HFFc6 (cell line): Measurements from ENCODE around the gene EML3. TPM values are rescaled to one million over a fixed set of nuclear protein-coding genes. Genes with fewer than 3 reads are reported as not detected.
A peak's percentile ranks its signal among the peaks of the same experiment; 100 is the strongest.
"Not testable (repeated sequence)": the region's sequence is repeated elsewhere in the genome, so short reads cannot be mapped to it uniquely, and the experiment has no call there.

ENCODE experiments used
- DNase-seq: peaks from one replicate; pipeline ENCODE4 v3.0.0-alpha.2; 2018
- H3K27ac Mint-ChIP-seq: 2 replicates; pipeline ENCODE4 v1.8.0; 2020; ENCODE audit warnings: mild to moderate bottlenecking, mixed read lengths
- H3K27me3 Mint-ChIP-seq: 2 replicates; pipeline ENCODE4 v1.8.0; 2021; ENCODE audit warnings: mild to moderate bottlenecking, moderate library complexity, mixed read lengths; ENCODE audit not compliant: insufficient read depth
- H3K36me3 Mint-ChIP-seq: 2 replicates; pipeline ENCODE4 v1.8.0; 2021; ENCODE audit warnings: low read depth, mixed read lengths
- H3K4me1 Mint-ChIP-seq: 2 replicates; pipeline ENCODE4 v1.8.0; 2020; ENCODE audit warnings: low read depth, mixed read lengths
- H3K4me3 Mint-ChIP-seq: 2 replicates; pipeline ENCODE4 v1.8.0; 2020; ENCODE audit warnings: mild to moderate bottlenecking, moderate library complexity, mixed read lengths
- H3K9me3 Mint-ChIP-seq: 2 replicates; pipeline ENCODE4 v1.8.0; 2020; ENCODE audit warnings: mild to moderate bottlenecking, mixed read lengths
- CTCF ChIP-seq: fragments of 200-600 bp; sonication (generic); IDR thresholded peaks from 2 replicates; pipeline ENCODE4 v1.5.0; 2021; ENCODE audit warnings: antibody characterized with exemption, mild to moderate bottlenecking
- total RNA-seq, 6 experiments: library from RNA; stranded (reverse); fragmentation: NEBNext Ultra II Directional; extraction: Animal tissue kit (Norgen Biotek cat#: 25700); gene quantifications; 2 replicates in 1 of 6; 3 replicates in 5 of 6; pipeline ENCODE4 v1.2.3, GENCODE V29; 2021

Gene EML3
- total RNA-seq, 6 experiments from 2014 or later, result 32.5 to 39.6 (median 36.4) TPM

- Mint-ChIP-seq H3K27me3 (peaks cover 13% of the 10 kb centered on the region), H3K4me3 (peak overlapping the region; percentile 98; the same call in 1 of the 2 replicates), H3K27ac (0 out of 2 replicates have a peak overlapping the region, but pooled peaks have one; percentile 18), H3K9me3 (no peaks in the 10 kb centered on the region), H3K36me3 (peaks cover 37% of the 10 kb centered on the region), H3K4me1 (peaks cover 42% of the 10 kb centered on the region)
- no peak for DNase-seq
- no peak for TF ChIP-seq CTCF
These were observed 19.6 kb downstream of the EML3 start for GRCh38 chr11:62592989-62593421.

- peak overlapping the region; percentile 94 for H3K27ac Mint-ChIP-seq
- H3K36me3 Mint-ChIP-seq, result peaks cover 32% of the 10 kb centered on the region
- H3K4me3 Mint-ChIP-seq, result peak overlapping the region; percentile 98
- peaks cover 42% of the 10 kb centered on the region for H3K4me1 Mint-ChIP-seq
- no peaks in the 10 kb centered on the region for H3K9me3 Mint-ChIP-seq
- H3K27me3 Mint-ChIP-seq, result peaks cover 11% of the 10 kb centered on the region
- no peak for DNase-seq
- TF ChIP-seq CTCF, result peak; percentile 6; the same call in 1 of the 2 replicates
These were observed 20.3 kb downstream of the EML3 start for GRCh38 chr11:62592146-62592815.

- Mint-ChIP-seq H3K27me3 (peaks cover 8% of the 10 kb centered on the region), H3K9me3 (no peaks in the 10 kb centered on the region), H3K4me3 (peak within 1 kb of the TSS; percentile 98), H3K36me3 (peaks cover 28% of the 10 kb centered on the region), H3K4me1 (peaks cover 42% of the 10 kb centered on the region), H3K27ac (peak within 1 kb of the TSS; percentile 94)
- DNase-seq, result peak; percentile 99
- peak; percentile 23; the same call in 1 of the 2 replicates for TF ChIP-seq CTCF
These were observed 21.0 kb downstream of the EML3 start, which contains the start of gene TUT1 for GRCh38 chr11:62591448-62592145. Gene TUT1 (minus strand): TSS chr11:62591523. CDS start chr11:62591485, 38 bp downstream.

- H3K4me3 Mint-ChIP-seq, result peak overlapping the region; percentile 43; the same call in 1 of the 2 replicates
- peaks cover 12% of the 10 kb centered on the region; the same call in 1 of the 2 replicates for H3K36me3 Mint-ChIP-seq
- peaks cover 8% of the 10 kb centered on the region for H3K27me3 Mint-ChIP-seq
- peak; percentile 30 for DNase-seq
- TF ChIP-seq CTCF, result peak; percentile 68
- no peak overlapping the region for H3K27ac Mint-ChIP-seq
- peaks cover 42% of the 10 kb centered on the region for H3K4me1 Mint-ChIP-seq
- no peaks in the 10 kb centered on the region for H3K9me3 Mint-ChIP-seq
These were observed 23.5 kb downstream of the EML3 start for GRCh38 chr11:62588966-62589637.

- H3K4me1 Mint-ChIP-seq, result peaks cover 15% of the 10 kb centered on the region
- H3K9me3 Mint-ChIP-seq, DNase-seq, H3K27me3 Mint-ChIP-seq, H3K27ac Mint-ChIP-seq, H3K4me3 Mint-ChIP-seq: not testable (repeated sequence)
- peaks cover 11% of the 10 kb centered on the region; the same call in 1 of the 2 replicates for H3K36me3 Mint-ChIP-seq
These were observed 27.2 kb downstream of the EML3 start for GRCh38 chr11:62585356-62585755.

- not testable (repeated sequence) for H3K4me1 Mint-ChIP-seq
- H3K36me3 Mint-ChIP-seq, result peaks cover 22% of the 10 kb centered on the region; the same call in 1 of the 2 replicates
These were observed 30.8 kb downstream of the EML3 start for GRCh38 chr11:62581735-62582134.

More at GRCh38 chr11:62581735-62582134, 30.8 kb downstream of the EML3 start:
- not testable (repeated sequence) for H3K9me3 Mint-ChIP-seq, H3K4me3 Mint-ChIP-seq, H3K27me3 Mint-ChIP-seq, H3K27ac Mint-ChIP-seq, DNase-seq
